HPDE6-E6E7 (cell line): ENCODE measurements around the gene FRMD6.
A peak's percentile ranks its signal among the peaks of the same experiment; 100 is the strongest.

Experiments
- DNase-seq: peaks from one replicate; pipeline ENCODE4 v3.0.0; 2011; ENCODE audit warnings: missing footprints; ENCODE audit errors: extremely low spot score

The FRMD6 gene

GRCh38 chr14:51666826-51667225, 15.1 kb downstream of the FRMD6 start:
- DNase-seq = no peak

- no peak for DNase-seq
These were observed 17.2 kb downstream of the FRMD6 start for GRCh38 chr14:51668870-51669269.

GRCh38 chr14:51674294-51675002, 22.7 kb downstream of the FRMD6 start:
- peak; percentile 28 for DNase-seq

- no peak for DNase-seq
These were observed 24.8 kb downstream of the FRMD6 start for GRCh38 chr14:51676549-51676948.

- DNase-seq = no peak
These were observed 25.6 kb downstream of the FRMD6 start for GRCh38 chr14:51677266-51677665.

- no peak for DNase-seq
These were observed 26.0 kb downstream of the FRMD6 start for GRCh38 chr14:51677738-51678137.

- no peak for DNase-seq
These were observed 28.3 kb downstream of the FRMD6 start for GRCh38 chr14:51680031-51680430.

- no peak for DNase-seq
These were observed 29.7 kb downstream of the FRMD6 start for GRCh38 chr14:51681411-51681810.

- DNase-seq = no peak
These were observed 30.7 kb downstream of the FRMD6 start for GRCh38 chr14:51682411-51682810.

- no peak for DNase-seq
These were observed 33.0 kb downstream of the FRMD6 start for GRCh38 chr14:51684760-51685159.

- no peak for DNase-seq
These were observed 39.5 kb downstream of the FRMD6 start for GRCh38 chr14:51691176-51691575.

- DNase-seq = no peak
These were observed 40.9 kb downstream of the FRMD6 start for GRCh38 chr14:51692646-51693045.

GRCh38 chr14:51697848-51698247, 46.1 kb downstream of the FRMD6 start:
- no peak for DNase-seq

- no peak for DNase-seq
These were observed 50.2 kb downstream of the FRMD6 start for GRCh38 chr14:51701951-51702350.

GRCh38 chr14:51703787-51704186, 52.1 kb downstream of the FRMD6 start:
- DNase-seq = no peak

GRCh38 chr14:51704545-51704944, 52.8 kb downstream of the FRMD6 start:
- no peak for DNase-seq

GRCh38 chr14:51707327-51707726, 55.6 kb downstream of the FRMD6 start:
- DNase-seq = no peak

GRCh38 chr14:51711505-51711904, 59.8 kb downstream of the FRMD6 start:
- no peak for DNase-seq

- no peak for DNase-seq
These were observed 63.5 kb downstream of the FRMD6 start for GRCh38 chr14:51715250-51715649.

- DNase-seq = no peak
These were observed 64.0 kb downstream of the FRMD6 start for GRCh38 chr14:51715742-51716141.

- DNase-seq = no peak
These were observed 64.9 kb downstream of the FRMD6 start for GRCh38 chr14:51716610-51717009.

GRCh38 chr14:51717766-51718165, 66.1 kb downstream of the FRMD6 start:
- DNase-seq = no peak

- DNase-seq = no peak
These were observed 68.2 kb downstream of the FRMD6 start for GRCh38 chr14:51719955-51720354.

- DNase-seq = no peak
These were observed 72.3 kb downstream of the FRMD6 start for GRCh38 chr14:51723990-51724389.
